ENCODE measurements around the gene FRAT1. TPM values are rescaled to one million over a fixed set of nuclear protein-coding genes. Genes with fewer than 3 reads are reported as not detected.

FRAT1 gene
- total and polyA plus RNA-seq, 2 of the 8 experiments (the other 6 are each of a cell fraction or from before 2014, with no cell fraction given): 1.9 to 5.2 TPM

- H3K27ac ChIP-seq (ENCODE audit: low read depth, low read length): no peak overlapping the region
Observed at GRCh38 chr10:97279121-97279815, 39.8 kb upstream of the FRAT1 start.

More at GRCh38 chr10:97279121-97279815, 39.8 kb upstream of the FRAT1 start:
- H3K14ac ChIP-seq (ENCODE audit: insufficient read length): no peak overlapping the region
- H3K9me3 ChIP-seq (ENCODE audit: insufficient read depth in 2 of 2, low read depth in 1 of 2, low read length in 1 of 2): no peaks in the 10 kb centered on the region
- no peak overlapping the region for H4K8ac ChIP-seq (ENCODE audit: extremely low read depth, insufficient read depth, low read length)
- 0 out of 2 replicates have a peak overlapping the region, but pooled peaks have one; percentile 21 for H2BK5ac ChIP-seq (ENCODE audit: low read depth, low read length)
- FAIRE-seq (no peak), DNase-seq (ENCODE audit: low read depth in 1 of 2, low spot score in 2 of 2) (no peak)
- H3K79me1 ChIP-seq (ENCODE audit: low read depth, low read length): peaks cover 2% of the 10 kb centered on the region; the same call in 1 of the 2 replicates
- H3K56ac ChIP-seq (replicated peaks; ENCODE audit: insufficient read length, low read depth, low read length): no peak overlapping the region
- no peak overlapping the region for H2BK120ac ChIP-seq (replicated peaks; ENCODE audit: low read depth, low read length)
- WGBS, 2 experiments (ENCODE audit: extremely low coverage in 1 of 2, insufficient coverage in 1 of 2, insufficient read length in 1 of 2, insufficient replicate concordance in 2 of 2, low coverage in 1 of 2, low lambda C conversion rate in 2 of 2, missing lambda C conversion rate in 1 of 2): 87% methylated on average over 9 of the region's 9 CpGs; no CpG with 5 or more reads in 1 of the 2 experiments
- H3K27me3 ChIP-seq (replicated peaks in 1 of 4; ENCODE audit: control insufficient read depth in 3 of 4, extremely low read depth in 1 of 4, insufficient read depth in 3 of 4, low read length in 3 of 4): no peaks in the 10 kb centered on the region
- H4K5ac ChIP-seq (ENCODE audit: insufficient read length, low read depth, low read length): no peak overlapping the region
- H3K79me2 ChIP-seq (ENCODE audit: control insufficient read depth in 1 of 2, insufficient read depth in 2 of 2, low read length in 2 of 2): peaks cover 0 to 24% of the 10 kb centered on the region in 2 experiments; a peak in 2 of 4 replicates
- H3K23ac ChIP-seq (ENCODE audit: insufficient read length): no peak overlapping the region
- ChIA-PET POLR2A (ENCODE audit: partially characterized antibody) (interaction anchor here (0.7 to 2.1 kb wide), 10 partner anchors 9 to 155 kb away, joined by 3 to 16 read pairs (median 4); partner anchors contain the start of genes ARHGAP19 and FRAT2), CTCF (ENCODE audit: partially characterized antibody) (interaction anchor here (0.6 to 3.9 kb wide), 35 partner anchors 7 to 906 kb away, joined by 3 to 45 read pairs (median 5); partner anchors contain the start of genes ARHGAP19, FRAT1 and FRAT2)
- no peak overlapping the region for H2BK20ac ChIP-seq (ENCODE audit: low read length)
- no peak overlapping the region for H3K4ac ChIP-seq (replicated peaks; ENCODE audit: insufficient read length, low read depth, low read length)
- H2BK12ac ChIP-seq (ENCODE audit: low read depth, low read length): no peak overlapping the region
- no peak overlapping the region for H2BK15ac ChIP-seq (ENCODE audit: low read length)
- no peak overlapping the region for H3K4me3 ChIP-seq (ENCODE audit: extremely low read depth in 1 of 4, insufficient read depth in 2 of 4, low read depth in 3 of 4, low read length in 4 of 4)
- no peak overlapping the region for H3K4me2 ChIP-seq (ENCODE audit: insufficient read depth in 1 of 2, low read depth in 2 of 2, low read length in 2 of 2)
- H3K23me2 ChIP-seq (ENCODE audit: low read depth, low read length): no peaks in the 10 kb centered on the region
- no peak overlapping the region for H2AFZ ChIP-seq (ENCODE audit: low read length)
- H3K18ac ChIP-seq (ENCODE audit: extremely low read depth, low read length): no peak overlapping the region
- H2AK5ac ChIP-seq (ENCODE audit: low read depth, low read length): no peak overlapping the region
- no peak for TF ChIP-seq SIX5 (IDR thresholded peaks at IDR 0.05; ENCODE audit: low read depth, low read length)
- TF ChIP-seq NRF1 (IDR thresholded peaks at IDR 0.05; ENCODE audit: low read depth, low read length): no peak
- no peak for TF ChIP-seq RNF2 (IDR thresholded peaks at IDR 0.05; ENCODE audit: borderline replicate concordance, low read depth, low read length, missing control alignments, poor library complexity, severe bottlenecking)
- no peak for TF ChIP-seq POLR2AphosphoS5 (IDR thresholded peaks at IDR 0.05; ENCODE audit: low read depth, low read length)
- peak; percentile 74 for TF ChIP-seq CEBPB (IDR thresholded peaks at IDR 0.05; ENCODE audit: low read depth, low read length)
- no peak for TF ChIP-seq SP1 (IDR thresholded peaks at IDR 0.05; ENCODE audit: low read depth, low read length)
- H3K9ac ChIP-seq (replicated peaks in 1 of 4; ENCODE audit: extremely low read depth in 1 of 4, low read depth in 3 of 4, low read length in 3 of 4): no peak overlapping the region
- H4K91ac ChIP-seq (replicated peaks; ENCODE audit: insufficient read length, low read length): no peak overlapping the region
- H4K20me1 ChIP-seq (replicated peaks in 1 of 2; ENCODE audit: control insufficient read depth in 1 of 2, insufficient read depth in 2 of 2, low read length in 2 of 2): no peaks in the 10 kb centered on the region
- no peaks in the 10 kb centered on the region for H3K4me1 ChIP-seq (replicated peaks in 1 of 4; ENCODE audit: control insufficient read depth in 3 of 4, insufficient read depth in 4 of 4, low read length in 3 of 4)
- H3K36me3 ChIP-seq (ENCODE audit: control insufficient read depth in 2 of 4, insufficient read depth in 4 of 4, low read length in 3 of 4): no peaks in the 10 kb centered on the region

All from H1 (cell line).